Jurkat, Clone E6-1 (cell line): ENCODE data around the gene PPP1R8.
"Not testable (repeated sequence)": the region's sequence is repeated elsewhere in the genome, so short reads cannot be mapped to it uniquely, and the experiment has no call there.

Experiments
- DNase-seq: peaks from one replicate; pipeline ENCODE4 v3.0.0-alpha.2; 2011; ENCODE audit warnings: low read depth, low spot score
- H3K4me3 ChIP-seq: 2 replicates; pipeline ENCODE4 v1.5.1; 2011; ENCODE audit warnings: mild to moderate bottlenecking, low read length, control low read depth, moderate library complexity

PPP1R8 gene

DNA sequence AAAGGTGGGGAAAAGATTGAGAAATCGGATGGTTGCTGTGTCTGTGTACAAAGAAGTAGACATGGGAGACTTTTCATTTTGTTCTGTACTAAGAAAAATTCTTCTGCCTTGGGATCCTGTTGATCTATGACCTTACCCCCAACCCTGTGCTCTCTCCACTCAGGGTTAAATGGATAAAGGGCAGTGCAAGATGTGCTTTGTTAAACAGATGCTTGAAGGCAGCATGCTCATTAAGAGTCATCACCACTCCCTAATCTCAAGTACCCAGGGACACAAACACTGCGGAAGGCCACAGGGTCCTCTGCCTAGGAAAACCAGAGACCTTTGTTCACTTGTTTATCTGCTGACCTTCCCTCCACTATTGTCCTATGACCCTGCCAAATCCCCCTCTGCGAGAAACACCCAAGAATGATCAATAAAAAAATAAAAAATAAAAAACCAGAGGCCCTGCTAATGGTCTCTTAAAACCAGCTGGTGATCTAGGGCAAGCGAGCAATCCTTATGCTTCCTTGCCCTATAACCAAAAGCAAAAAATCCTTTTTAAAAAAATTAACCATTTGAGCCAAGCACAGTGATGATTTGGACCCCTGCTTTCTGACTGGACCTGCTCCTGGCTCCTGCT, 1.1 kb upstream of the PPP1R8 start:
- not testable (repeated sequence) for H3K4me3 ChIP-seq, DNase-seq

DNA sequence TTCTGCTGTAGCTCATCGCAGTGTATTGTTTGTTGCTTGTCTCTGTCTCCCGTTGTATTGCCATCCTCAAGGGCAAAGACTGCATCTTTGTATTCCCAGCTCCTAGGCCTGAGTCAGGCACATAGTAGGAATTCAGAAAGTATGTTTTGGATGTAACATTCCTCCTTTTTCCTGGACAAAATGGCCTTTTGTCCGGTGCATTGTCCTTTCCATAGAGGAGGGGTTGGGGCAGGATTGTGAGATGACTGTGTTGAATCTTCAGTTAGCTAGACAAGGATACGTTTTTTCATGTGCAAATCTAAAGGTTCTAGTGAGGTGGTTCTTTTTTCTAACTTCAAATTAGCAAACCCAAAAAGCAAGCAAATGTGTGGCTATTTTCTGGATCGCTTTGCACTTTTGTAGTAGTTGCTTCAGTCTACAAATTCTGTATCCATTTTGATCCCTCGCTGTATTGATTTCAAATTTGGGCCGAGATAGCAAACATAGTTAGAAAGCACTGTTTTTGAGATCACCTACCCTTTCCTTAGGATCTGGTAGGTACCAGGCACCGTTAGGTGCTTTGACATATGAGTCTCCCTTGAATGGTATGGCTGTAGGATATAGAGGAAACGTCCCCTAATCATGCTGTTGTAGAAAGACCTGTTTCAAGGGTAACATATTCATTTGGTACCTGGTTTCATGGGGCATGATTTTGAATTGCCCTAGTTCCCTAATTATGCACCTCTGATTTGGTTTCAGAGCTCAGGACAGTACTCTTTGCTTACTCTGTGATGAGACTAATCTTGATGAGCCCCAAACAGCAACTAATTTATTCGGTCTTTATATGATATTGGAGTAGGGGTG, 1.2 kb downstream of the PPP1R8 start:
- peak overlapping the region; percentile 91 for H3K4me3 ChIP-seq
- DNase-seq, result no peak

DNA sequence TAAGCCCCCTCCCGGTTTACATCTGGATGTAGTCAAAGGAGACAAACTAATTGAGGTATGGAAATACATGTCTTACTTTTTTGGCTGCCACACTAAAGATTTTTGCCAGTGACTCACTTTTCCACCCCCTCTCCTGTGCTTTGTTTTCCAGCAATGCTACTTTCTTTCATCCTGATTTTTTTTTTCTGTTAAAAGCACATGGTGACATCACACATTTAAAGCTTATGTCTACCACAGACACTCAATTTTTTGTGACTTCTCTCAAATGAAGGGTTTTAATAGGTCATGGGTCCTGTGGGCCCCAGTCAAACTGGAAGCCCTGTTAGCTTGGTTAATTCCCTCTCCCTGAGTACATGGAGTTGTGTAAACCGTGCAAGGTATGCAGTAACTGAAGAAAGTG, 2.2 kb downstream of the PPP1R8 start:
- DNase-seq, result no peak
- H3K4me3 ChIP-seq, result no peak overlapping the region

DNA sequence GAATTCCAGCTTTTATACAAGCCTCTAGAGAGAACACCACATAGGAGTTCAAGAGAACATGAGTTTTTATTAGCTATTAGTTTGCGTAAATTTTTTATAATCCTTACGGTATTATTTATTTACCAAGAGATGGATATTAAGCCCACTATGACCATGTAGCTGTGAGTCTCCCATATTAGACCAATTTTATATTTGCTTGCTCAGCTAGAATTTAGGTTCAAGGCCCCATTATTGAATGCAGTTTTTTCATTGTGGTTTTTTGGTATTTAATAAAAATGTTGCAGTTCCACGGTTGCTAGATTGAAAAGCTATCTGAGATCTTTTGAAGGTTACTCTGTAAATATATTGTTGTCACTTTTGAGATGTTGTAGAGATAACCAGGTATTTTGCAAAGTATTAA, 2.9 kb downstream of the PPP1R8 start:
- DNase-seq, result no peak
- no peak overlapping the region for H3K4me3 ChIP-seq

DNA sequence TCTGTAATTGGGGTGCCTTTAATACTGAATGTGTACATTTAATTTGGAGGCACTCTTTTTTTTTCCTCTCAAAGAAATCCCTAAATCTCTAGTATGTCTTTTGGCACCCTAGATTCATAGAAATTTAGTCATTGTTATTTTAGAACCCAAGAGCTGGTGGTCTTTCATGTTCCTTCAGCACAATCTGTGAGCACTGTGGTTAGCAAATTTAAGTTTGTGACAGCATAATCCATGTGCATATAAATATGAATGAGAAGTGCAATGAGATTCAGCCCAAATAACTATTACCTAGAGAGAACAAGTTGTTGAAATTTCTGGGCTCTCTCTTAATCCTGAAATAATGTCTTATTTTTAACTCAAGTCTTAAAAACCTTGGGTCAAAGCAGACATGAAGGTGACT, 4.5 kb downstream of the PPP1R8 start:
- no peak for DNase-seq
- no peak overlapping the region for H3K4me3 ChIP-seq

DNA sequence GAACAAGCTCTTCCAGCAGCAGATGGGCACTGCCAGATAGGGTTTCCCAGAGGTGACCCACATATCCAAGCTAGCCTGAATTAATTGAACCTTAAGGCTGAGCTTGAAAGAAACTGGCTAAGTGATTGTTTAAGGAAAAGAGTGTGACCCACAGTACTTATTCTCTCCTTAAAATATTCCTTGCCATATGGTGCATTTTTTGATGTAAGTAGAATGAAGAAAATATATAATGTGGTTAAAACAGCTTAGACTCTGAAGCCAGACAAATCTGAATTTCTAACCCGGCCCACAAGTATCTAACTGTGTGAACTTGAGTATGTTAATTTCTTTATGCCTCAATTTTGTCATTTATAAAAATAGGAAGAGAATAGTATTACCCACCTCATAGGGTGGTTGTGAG, 4.9 kb downstream of the PPP1R8 start:
- DNase-seq, result no peak
- no peak overlapping the region for H3K4me3 ChIP-seq

DNA sequence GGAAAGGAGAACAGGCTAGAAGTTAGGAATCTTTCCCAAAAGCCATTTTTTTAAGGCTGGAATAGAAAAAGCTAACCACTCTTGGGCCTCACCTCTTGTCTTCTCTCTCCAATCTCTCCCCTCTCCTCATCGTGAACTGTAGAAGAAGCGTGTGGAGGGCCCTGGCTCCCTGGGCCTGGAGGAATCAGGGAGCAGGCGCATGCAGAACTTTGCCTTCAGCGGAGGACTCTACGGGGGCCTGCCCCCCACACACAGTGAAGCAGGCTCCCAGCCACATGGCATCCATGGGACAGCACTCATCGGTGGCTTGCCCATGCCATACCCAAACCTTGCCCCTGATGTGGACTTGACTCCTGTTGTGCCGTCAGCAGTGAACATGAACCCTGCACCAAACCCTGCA, 19.4 kb downstream of the PPP1R8 start:
- DNase-seq, result no peak
- H3K4me3 ChIP-seq, result no peak overlapping the region

DNA sequence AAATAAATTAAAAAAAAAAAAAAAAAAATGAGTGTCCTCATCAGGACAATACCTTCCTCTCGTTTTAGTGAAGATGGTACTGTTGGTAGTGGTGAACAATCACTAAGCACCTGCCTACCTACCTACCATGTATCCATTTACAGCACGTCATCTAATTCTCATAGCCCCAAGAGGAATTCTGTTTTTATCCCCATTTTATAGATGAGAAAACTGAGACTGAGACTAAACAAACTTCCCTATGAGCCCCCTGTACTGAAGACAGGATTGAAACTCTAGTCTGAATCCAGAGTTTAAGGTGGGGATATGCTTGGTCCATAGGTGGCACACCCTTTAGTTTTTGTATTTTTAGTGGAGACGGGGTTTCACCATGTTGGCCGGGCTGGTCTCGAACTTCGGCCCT, 24.5 kb downstream of the PPP1R8 start:
- DNase-seq, result no peak
- H3K4me3 ChIP-seq, result no peak overlapping the region

DNA sequence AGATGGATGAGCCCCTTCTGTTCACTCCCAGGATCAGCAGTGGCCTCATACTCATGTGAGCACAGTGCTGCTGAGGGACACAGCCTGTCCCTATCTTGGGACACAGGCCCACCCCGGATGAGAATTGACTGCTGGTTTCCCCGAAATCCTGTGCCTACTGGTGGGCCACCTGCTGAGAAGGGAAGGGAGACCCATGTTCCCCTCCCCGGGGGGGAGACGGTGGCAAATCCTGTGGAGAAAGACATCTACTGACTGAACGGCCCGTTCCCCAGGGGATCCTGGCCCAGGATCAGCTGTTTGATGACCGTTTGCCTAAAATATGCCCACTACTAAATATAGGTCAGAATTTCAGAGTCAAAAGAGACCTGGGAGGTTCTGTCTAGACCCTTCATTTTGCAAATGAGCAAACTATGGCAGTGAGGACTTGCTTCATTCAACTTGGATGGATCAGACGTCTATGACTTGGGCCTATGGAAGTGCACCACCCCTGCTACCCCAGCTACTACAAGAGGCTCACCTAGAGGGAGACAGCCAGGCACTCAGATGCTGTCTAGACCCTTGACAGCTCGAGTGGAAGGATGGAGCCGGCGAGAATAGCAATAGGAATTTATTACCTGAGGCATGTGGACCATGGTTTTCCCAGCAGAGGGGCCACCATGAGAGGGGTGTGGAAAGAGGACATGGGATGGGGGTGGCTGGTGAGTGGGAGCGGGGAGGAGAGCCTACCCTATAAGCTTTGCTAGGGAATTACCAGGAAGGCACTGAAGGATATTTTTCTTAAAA, 26.2 kb downstream of the PPP1R8 start:
- no peak for DNase-seq
- H3K4me3 ChIP-seq, result no peak overlapping the region

DNA sequence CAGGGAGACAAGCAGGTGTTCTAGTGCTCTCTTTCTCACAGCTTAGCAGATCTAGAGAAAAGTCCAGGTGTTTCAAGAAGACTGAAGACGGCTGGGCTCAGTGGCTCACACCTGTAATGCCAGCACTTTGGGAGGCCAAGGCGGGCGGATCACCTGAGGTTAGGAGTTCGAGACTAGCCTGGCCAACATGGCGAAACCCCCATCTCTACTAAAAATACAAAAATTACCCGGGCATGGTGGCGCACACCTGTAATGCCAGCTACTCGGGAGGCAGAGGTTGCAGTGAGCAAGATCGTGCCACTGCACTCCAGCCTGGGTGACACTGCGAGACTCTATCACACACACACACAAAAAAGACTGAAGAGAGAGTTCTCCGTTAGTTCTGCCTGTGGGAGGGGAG, 27.0 kb downstream of the PPP1R8 start:
- DNase-seq, H3K4me3 ChIP-seq: not testable (repeated sequence)

DNA sequence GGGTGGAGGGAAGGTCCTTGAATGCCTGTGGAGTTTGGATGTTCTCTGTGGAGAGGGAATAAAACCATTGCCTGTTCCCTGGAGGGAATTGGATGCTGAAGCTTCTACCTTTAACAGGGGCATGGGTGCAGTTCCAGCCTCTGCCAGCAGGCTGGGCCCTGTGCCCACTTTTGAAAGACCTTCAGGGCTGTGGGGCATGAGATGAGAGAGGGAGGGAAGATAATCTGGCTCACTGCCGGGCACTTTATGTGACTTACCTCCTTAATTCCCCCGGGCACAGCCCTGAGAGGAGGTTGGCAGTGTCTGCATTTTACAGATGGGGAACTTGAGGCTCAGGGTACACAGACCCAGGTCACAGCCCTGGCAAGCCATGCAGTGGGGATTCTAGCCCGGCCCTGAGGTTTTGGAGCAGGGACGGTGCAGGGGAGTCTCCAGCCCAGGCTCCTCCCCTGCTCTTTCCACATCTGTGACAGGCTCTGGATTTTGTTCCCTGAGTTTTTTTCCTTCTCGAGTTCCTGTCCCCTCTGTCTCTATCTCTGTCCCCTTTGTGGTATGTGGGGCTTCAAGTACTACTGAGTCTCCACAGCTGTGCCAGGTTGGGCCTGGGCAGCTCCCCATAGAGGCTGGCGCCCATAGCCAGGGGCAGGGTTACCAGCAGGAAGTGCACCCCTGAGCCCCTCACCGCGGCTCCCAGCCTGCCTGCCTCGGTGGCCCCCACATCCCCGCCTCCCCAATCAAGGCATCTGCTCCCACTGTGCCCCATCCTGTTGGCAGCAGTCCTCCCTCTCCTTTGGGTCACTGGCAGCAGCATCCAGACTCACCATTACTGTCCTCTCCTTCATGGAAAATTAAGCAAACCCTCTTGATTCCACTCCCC, 27.7 kb downstream of the PPP1R8 start:
- peak; percentile 68 for DNase-seq
- H3K4me3 ChIP-seq, result no peak overlapping the region

DNA sequence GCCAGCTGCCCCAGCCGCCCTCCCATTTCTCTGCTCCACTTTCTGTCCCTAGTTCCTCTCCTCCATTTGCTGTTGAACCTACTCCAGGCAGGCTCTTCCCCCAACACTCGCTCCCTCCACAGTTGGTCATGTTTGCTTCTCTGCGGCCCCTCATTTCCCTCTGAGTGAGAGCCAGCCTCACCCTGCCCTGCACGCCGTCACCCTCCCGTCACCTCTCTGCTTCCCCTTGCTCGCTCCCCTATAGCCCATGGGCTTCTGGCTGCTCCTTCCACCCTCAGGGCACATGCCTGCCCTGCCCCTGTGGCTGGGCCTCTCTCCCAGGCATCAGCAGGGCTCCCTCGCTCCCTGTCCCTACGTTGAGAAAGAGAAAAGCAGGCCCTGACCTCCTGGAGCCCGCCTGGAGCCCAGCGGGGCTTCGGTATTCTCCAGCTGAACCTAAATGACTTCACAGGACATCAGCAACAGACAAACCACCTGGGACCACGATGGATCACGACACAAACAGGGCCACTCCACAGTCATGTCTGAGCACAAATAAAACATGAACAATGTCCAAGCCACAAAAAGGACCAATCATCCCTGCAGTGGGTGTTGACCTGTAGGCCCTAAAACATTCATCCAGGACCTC, 28.5 kb downstream of the PPP1R8 start:
- no peak overlapping the region for H3K4me3 ChIP-seq
- DNase-seq, result no peak

DNA sequence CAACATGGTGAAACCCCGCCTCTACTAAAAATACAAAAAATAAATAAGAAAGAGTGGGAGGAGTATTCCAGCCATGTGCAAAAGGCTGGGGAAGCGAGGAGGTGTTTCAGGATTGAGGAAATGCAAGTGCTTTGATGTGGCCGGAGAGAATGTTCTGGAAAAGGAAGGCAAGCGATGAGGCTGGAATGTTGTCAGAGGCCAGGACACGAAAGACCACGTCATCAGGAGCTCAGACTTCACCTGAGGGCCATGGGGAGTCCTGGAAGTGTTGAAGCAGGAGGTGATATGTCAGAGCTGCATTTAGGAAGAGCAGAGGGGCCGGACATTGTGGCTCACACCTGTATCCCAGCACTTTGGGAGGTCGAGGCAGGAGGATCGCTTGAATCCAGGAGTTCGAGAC, 30.9 kb downstream of the PPP1R8 start:
- no peak for DNase-seq
- no peak overlapping the region for H3K4me3 ChIP-seq

DNA sequence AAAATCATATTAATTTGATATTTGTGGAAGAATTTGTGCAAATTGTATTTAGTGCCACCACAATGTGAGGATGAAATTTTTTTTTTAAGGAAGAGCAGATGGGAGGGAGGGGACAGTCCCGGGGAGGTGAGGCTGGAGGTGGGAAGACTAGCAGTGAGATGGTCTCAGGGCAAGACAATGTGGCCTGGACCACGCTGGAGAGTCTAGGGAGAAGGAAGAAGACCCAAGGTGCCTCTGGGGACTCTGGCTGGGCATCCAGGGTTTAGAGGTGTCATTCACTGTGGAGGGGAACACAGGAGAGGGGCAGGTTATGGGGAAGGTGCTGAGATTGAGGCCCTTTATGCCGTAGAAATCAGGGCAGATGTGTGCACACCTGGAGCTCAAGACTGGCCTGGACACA, 31.4 kb downstream of the PPP1R8 start:
- no peak for DNase-seq
- no peak overlapping the region for H3K4me3 ChIP-seq

DNA sequence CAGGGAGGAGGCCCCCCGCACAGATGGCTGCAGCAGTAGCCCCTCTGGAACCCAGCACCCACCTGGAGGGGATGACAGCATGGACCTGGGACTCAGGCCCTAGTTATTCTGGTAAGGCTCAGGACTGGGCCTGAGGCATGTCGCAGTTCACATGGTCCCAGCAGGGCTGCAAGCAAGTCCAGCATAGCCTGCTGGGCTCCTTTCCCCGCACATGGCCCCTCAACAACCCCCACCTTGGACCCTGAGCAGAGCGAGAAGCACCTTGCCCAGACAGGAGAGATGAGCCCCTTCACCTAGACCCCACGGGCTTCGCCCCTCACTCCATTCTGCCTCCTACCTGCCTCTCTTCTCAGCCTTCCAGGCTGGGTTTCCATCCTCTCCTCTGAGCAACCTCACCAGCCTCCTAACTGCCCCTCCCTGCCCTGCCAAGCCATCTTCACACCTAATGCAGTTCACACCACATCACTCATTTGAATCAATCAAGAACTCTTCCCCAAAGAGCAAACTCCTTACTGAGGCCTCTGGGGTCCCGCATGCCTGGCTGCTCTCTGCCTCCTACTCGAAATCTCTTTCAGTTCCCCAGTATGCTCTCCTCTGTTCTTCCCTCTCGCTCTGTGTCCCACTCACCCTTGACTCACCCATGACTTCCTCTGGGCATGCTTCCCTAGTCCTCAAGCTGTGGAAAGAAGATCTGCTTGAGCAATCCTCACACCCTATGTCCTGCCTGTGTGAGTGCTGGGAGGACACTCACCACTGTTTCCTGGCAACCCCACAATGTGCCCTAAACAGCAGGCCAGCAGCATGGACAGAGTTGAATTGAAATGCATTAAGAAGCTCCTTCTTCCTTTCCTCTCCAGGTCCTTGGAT, 32.3 kb downstream of the PPP1R8 start:
- no peak overlapping the region for H3K4me3 ChIP-seq
- no peak for DNase-seq

DNA sequence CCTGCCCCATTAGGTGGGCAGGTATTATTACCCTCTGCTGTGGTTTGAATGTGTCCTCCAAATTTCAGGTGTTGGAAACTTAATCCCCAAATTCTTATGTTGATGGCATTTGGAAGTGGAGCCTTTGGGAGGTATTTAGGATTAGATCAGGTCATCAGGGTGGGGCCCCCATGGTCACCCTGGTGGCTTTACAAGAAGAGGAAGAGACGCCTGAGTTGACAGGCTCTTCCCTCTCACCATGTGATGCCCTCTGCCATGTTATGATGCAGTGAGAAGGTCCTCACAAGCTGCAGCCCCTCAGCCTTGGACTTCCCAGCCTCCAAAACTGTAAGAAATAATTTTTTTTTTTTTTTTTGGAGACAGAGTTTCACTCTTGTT, 32.9 kb downstream of the PPP1R8 start:
- no peak overlapping the region for H3K4me3 ChIP-seq
- DNase-seq, result no peak

DNA sequence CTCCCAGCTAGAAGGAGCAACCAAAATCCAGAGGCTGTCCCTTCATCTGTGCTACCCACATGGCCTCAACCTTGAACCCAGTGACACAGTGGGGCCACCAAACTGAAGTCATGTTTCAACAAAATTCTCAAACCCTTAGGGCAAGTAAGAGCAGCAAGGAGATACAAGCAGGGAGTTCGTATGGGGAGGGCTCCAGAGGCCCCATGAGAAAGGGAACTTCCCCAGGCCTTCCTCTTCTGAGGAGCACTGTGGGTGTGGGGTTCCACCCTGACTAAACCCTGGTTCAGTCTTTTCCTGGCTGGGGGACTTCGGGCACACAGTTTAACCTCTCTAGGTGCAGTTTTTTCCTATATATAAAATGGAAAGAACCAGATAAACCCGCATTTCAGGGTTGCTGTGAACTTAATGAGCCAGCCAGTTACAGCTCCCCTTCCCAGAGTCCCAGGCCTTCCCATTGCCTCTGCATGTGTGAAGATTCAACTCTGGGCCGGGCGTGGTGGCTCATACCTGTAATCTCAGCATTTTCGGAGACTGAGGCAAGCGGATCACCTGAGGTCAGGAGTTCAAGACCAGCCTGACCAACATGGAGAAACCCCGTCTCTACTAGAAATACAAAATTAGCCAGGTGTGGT, 33.8 kb downstream of the PPP1R8 start:
- H3K4me3 ChIP-seq, result no peak overlapping the region
- no peak for DNase-seq

DNA sequence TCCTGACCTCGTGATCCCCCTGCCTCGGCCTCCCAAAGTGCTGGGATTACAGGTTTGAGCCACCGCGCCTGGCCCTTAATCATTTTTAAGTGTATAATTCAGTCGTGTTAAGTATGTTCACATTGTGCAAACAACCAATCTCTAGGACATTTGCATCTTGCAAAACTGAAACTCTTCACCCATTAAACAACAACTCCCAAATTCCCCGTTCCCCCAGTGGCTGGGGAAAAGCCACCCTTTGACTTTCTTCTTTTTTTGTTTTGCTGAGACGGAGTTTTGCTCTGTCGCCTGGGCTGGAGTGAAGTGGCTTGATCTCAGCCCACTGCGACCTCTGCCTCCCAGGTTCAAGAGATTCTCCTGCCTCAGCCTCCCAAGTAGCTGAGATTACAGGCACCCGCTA, 35.2 kb downstream of the PPP1R8 start:
- no peak for DNase-seq

More for the DNA sequence above, 35.2 kb downstream of the PPP1R8 start:
- H3K4me3 ChIP-seq, result no peak overlapping the region
